IMR-90 (cell line): ENCODE data around the gene TPO. TPM values are rescaled to one million over a fixed set of nuclear protein-coding genes. Genes with fewer than 3 reads are reported as not detected.

Source experiments
- ATAC-seq: fragments of 200-7000 bp; cut with Tn5 transposase; 2 replicates; pipeline ENCODE4 v1.9.1; 2020; ENCODE audit warnings: low read depth, mild to moderate bottlenecking, moderate library complexity
- BruUV-seq: library from RNA; stranded (reverse); fragments of 400-500 nt; replicated peaks from 2 replicates; lab custom pipeline; 2021; lab: Mats Ljungman, UMichigan
- CTCF ChIA-PET: fragments of 300-600 bp; formaldehyde crosslinking; extraction: SDS; loops from one replicate; lab custom pipeline; 2021; ENCODE audit warnings: antibody characterized with exemption; lab: Yijun Ruan, JAX
- POLR2A ChIA-PET: fragments of 300-600 bp; sonication (Branson Sonifier 250); formaldehyde crosslinking; loops from one replicate; lab custom pipeline; 2022; ENCODE audit warnings: antibody characterized with exemption; ENCODE audit not compliant: unreplicated experiment; lab: Charles Lee
- DNase-seq: peaks from one replicate; pipeline ENCODE4 v3.0.0; 2013
- H2AFZ ChIP-seq: replicated peaks from 2 replicates; pipeline ENCODE3; 2013; ENCODE audit warnings: low read length, mild to moderate bottlenecking; ENCODE audit not compliant: poor library complexity
- H2AK5ac ChIP-seq: 2 replicates; pipeline ENCODE4 v1.6.1; 2013; ENCODE audit warnings: low read depth, low read length, inconsistent platforms
- H2AK9ac ChIP-seq: replicated peaks from 2 replicates; pipeline ENCODE3; 2013; ENCODE audit warnings: mild to moderate bottlenecking, low read depth, low read length, moderate library complexity; ENCODE audit not compliant: poor library complexity
- H2BK120ac ChIP-seq: 2 replicates; pipeline ENCODE4 v1.6.1; 2013; ENCODE audit warnings: low read depth, low read length, inconsistent platforms
- H2BK15ac ChIP-seq: 3 replicates; pipeline ENCODE4 v1.6.1; 2013; ENCODE audit warnings: low read depth, low read length, inconsistent platforms
- H2BK20ac ChIP-seq: 2 replicates; pipeline ENCODE4 v1.6.1; 2013; ENCODE audit warnings: low read depth, mild to moderate bottlenecking, inconsistent platforms, low read length, moderate library complexity
- H2BK5ac ChIP-seq: 2 replicates; pipeline ENCODE4 v1.6.1; 2013; ENCODE audit warnings: mild to moderate bottlenecking, low read depth, low read length, inconsistent platforms; ENCODE audit not compliant: poor library complexity, severe bottlenecking
- H3K14ac ChIP-seq: replicated peaks from 2 replicates; pipeline ENCODE4 v1.6.1; 2013; ENCODE audit warnings: low read depth, low read length, inconsistent platforms
- H3K18ac ChIP-seq: 2 replicates; pipeline ENCODE4 v1.6.1; 2013; ENCODE audit warnings: low read depth, low read length, control low read depth
- H3K23ac ChIP-seq: 2 replicates; pipeline ENCODE4 v1.6.1; 2013; ENCODE audit warnings: low read depth, low read length, inconsistent platforms
- H3K27ac ChIP-seq: 2 replicates; pipeline ENCODE4 v1.5.1; 2013; ENCODE audit warnings: mild to moderate bottlenecking, control low read depth, low read length; ENCODE audit not compliant: insufficient read depth
- H3K27me3 ChIP-seq: 2 replicates; pipeline ENCODE4 v1.6.1; 2013; ENCODE audit warnings: low read length; ENCODE audit not compliant: control insufficient read depth, insufficient read depth
- H3K36me3 ChIP-seq: 2 replicates; pipeline ENCODE4 v1.6.1; 2013; ENCODE audit warnings: low read length, mixed read lengths; ENCODE audit not compliant: control insufficient read depth, insufficient read depth
- H3K4ac ChIP-seq: 2 replicates; pipeline ENCODE4 v1.6.1; 2013; ENCODE audit warnings: low read depth, low read length, inconsistent platforms
- H3K4me1 ChIP-seq: 2 replicates; pipeline ENCODE4 v1.6.1; 2013; ENCODE audit warnings: low read length, mixed read lengths; ENCODE audit not compliant: control insufficient read depth, insufficient read depth
- H3K4me2 ChIP-seq: 2 replicates; pipeline ENCODE4 v1.6.1; 2013; ENCODE audit warnings: low read depth, mild to moderate bottlenecking, control low read depth, low read length, moderate library complexity
- H3K4me3 ChIP-seq: 2 replicates; pipeline ENCODE4 v1.5.1; 2013; ENCODE audit warnings: low read depth, mild to moderate bottlenecking, control low read depth, low read length, moderate library complexity; ENCODE audit not compliant: insufficient read depth
- H3K56ac ChIP-seq: 2 replicates; pipeline ENCODE4 v1.6.1; 2013; ENCODE audit warnings: low read length, inconsistent platforms; ENCODE audit not compliant: insufficient read depth; ENCODE audit errors: extremely low read depth
- H3K79me1 ChIP-seq, 2 experiments: 2 replicates each; pipeline ENCODE4 v1.6.1; 2013; ENCODE audit warnings: low read length in 2 of 2, inconsistent platforms in 1 of 2, low read depth in 1 of 2
- H3K9ac ChIP-seq: 2 replicates; pipeline ENCODE4 v1.6.1; 2013; ENCODE audit warnings: low read depth, low read length, control low read depth
- H3K9me1 ChIP-seq: 2 replicates; pipeline ENCODE4 v1.6.1; 2013; ENCODE audit warnings: low read length, inconsistent platforms; ENCODE audit not compliant: insufficient read depth
- H3K9me3 ChIP-seq: 2 replicates; pipeline ENCODE4 v1.6.1; 2013; ENCODE audit warnings: low read length; ENCODE audit not compliant: control insufficient read depth, insufficient read depth
- H4K20me1 ChIP-seq: 2 replicates; pipeline ENCODE4 v1.6.1; 2013; ENCODE audit warnings: low read length, inconsistent platforms; ENCODE audit not compliant: insufficient read depth
- H4K5ac ChIP-seq: 2 replicates; pipeline ENCODE4 v1.6.1; 2013; ENCODE audit warnings: mild to moderate bottlenecking, low read depth, low read length, control low read depth
- H4K8ac ChIP-seq, 2 experiments: 2 replicates each; pipeline ENCODE4 v1.6.1; 2013; ENCODE audit warnings: low read depth in 2 of 2, low read length in 2 of 2, control low read depth in 1 of 2, inconsistent platforms in 1 of 2
- H4K91ac ChIP-seq: 2 replicates; pipeline ENCODE4 v1.6.1; 2013; ENCODE audit warnings: low read depth, low read length, inconsistent platforms; ENCODE audit not compliant: insufficient read depth
- CHD1 ChIP-seq: IDR thresholded peaks from 2 replicates; pipeline ENCODE4 v1.6.1; 2012; ENCODE audit warnings: low read depth, low read length, improper control_type of control experiment
- MAZ ChIP-seq: IDR thresholded peaks from 2 replicates; pipeline ENCODE4 v1.6.1; 2012; ENCODE audit warnings: low read depth, mild to moderate bottlenecking, low read length, improper control_type of control experiment, moderate library complexity, borderline replicate concordance
- RAD21 ChIP-seq: IDR thresholded peaks from 2 replicates; pipeline ENCODE4 v1.6.1; 2012; ENCODE audit warnings: low read length, improper control_type of control experiment
- RCOR1 ChIP-seq: IDR thresholded peaks from 2 replicates; pipeline ENCODE4 v1.6.1; 2012; ENCODE audit warnings: mild to moderate bottlenecking, low read length, improper control_type of control experiment; ENCODE audit not compliant: insufficient replicate concordance
- WGBS, 2 experiments: methylation state at CpG; one replicate each; pipeline versions ENCODE4 v1.1.5 to v1.1.7; 2013; ENCODE audit warnings: missing lambda C conversion rate in 2 of 2; ENCODE audit not compliant: insufficient read length in 1 of 2; ENCODE audit errors: extremely low coverage in 2 of 2; 5-methylcytosine and 5-hydroxymethylcytosine counted together
- dilution Hi-C: fragments of 300-500 bp; cut with HindIII; formaldehyde crosslinking; loops from one replicate; pipeline ENCODE4 v1.14.3; 2018; ENCODE audit warnings: low sequenced_read_pairs; ENCODE audit not compliant: unreplicated experiment
- in situ Hi-C: fragments of 300-500 bp; cut with MboI; formaldehyde crosslinking; loops from 3 replicates; pipeline ENCODE4 v1.14.3; 2019; ENCODE audit warnings: low sequenced_read_pairs, inconsistent platforms, mixed read lengths
- intact Hi-C: fragments of 100-400 bp; cut with micrococcal nuclease; formaldehyde crosslinking; loops from 2 replicates; pipeline ENCODE4 v1.10.0; 2022
- polyA plus RNA-seq, 3 experiments: library from polyadenylated mRNA; depleted of rRNA; stranded (reverse); fragments of >200 nt; gene quantifications; 2 replicates each; pipeline ENCODE4 v1.2.3, GENCODE V29; 2012; ENCODE audit warnings: low replicate concordance in 1 of 3
- total RNA-seq: library from RNA; depleted of rRNA; stranded (reverse); fragments of >200 nt; gene quantifications from 2 replicates; pipeline ENCODE4 v1.2.3, GENCODE V29; 2012
- TF ChIP-seq, protein P1 (sequence below): conservative IDR thresholded peaks from 2 replicates; pipeline ENCODE4 v1.5.1; 2012; ENCODE audit warnings: mild to moderate bottlenecking, low read depth, low read length, improper control_type of control experiment

The TPO gene
- total and polyA plus RNA-seq, 2 of the 4 experiments (the other 2 are of a cell fraction): not detected

DNA sequence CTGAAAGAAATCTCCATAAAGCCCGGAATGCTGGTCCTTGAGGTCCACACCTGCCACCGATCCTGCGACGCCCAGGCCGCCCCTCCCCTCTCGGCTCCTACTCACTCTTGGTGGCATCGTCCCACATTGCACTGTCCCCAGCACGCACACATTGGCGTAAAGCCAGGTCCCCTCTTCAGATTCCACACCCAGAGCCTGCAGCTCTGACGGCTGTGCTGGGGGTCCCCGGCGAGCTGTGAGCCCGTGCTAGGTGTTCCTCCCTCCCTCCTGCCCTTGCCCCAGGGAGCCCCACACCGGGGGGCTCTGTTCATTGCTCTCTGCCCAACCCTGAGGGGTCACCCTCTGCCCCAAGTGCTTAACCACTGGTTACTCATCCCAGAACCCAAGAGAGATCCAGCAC, 8.5 kb downstream of the TPO start:
- intact Hi-C loops: no loop called here
- H3K27ac ChIP-seq: no peak overlapping the region
- H3K4me2 ChIP-seq: no peak overlapping the region
- POLR2A ChIA-PET: no interaction called here
- H3K36me3 ChIP-seq: no peaks in the 10 kb centered on the region
- H3K18ac ChIP-seq: no peak overlapping the region
- no TSS peak for BruUV-seq
- H2BK20ac ChIP-seq: no peak overlapping the region
- H3K23ac ChIP-seq: no peak overlapping the region
- H4K8ac ChIP-seq: no peak overlapping the region
- dilution Hi-C loops: no loop called here
- H3K9me3 ChIP-seq: peaks cover 29% of the 10 kb centered on the region
- CTCF ChIA-PET: no interaction called here
- H3K9ac ChIP-seq: no peak overlapping the region
- no peaks in the 10 kb centered on the region for H3K27me3 ChIP-seq
- no peak overlapping the region for H2AFZ ChIP-seq
- no peak overlapping the region for H2AK5ac ChIP-seq
- in situ Hi-C loops: no loop called here
- no peak overlapping the region for H2BK5ac ChIP-seq
- H3K9me1 ChIP-seq: no peaks in the 10 kb centered on the region
- ATAC-seq (no peak), DNase-seq (no peak)
- no peak overlapping the region for H4K5ac ChIP-seq
- TF ChIP-seq RCOR1: no peak
- no peak for TF ChIP-seq RAD21
- TF ChIP-seq CHD1: no peak
- TF ChIP-seq, protein P1, sequence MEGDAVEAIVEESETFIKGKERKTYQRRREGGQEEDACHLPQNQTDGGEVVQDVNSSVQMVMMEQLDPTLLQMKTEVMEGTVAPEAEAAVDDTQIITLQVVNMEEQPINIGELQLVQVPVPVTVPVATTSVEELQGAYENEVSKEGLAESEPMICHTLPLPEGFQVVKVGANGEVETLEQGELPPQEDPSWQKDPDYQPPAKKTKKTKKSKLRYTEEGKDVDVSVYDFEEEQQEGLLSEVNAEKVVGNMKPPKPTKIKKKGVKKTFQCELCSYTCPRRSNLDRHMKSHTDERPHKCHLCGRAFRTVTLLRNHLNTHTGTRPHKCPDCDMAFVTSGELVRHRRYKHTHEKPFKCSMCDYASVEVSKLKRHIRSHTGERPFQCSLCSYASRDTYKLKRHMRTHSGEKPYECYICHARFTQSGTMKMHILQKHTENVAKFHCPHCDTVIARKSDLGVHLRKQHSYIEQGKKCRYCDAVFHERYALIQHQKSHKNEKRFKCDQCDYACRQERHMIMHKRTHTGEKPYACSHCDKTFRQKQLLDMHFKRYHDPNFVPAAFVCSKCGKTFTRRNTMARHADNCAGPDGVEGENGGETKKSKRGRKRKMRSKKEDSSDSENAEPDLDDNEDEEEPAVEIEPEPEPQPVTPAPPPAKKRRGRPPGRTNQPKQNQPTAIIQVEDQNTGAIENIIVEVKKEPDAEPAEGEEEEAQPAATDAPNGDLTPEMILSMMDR: no peak
- TF ChIP-seq MAZ: no peak
- no peak overlapping the region for H2BK15ac ChIP-seq
- H2AK9ac ChIP-seq: no peak overlapping the region
- no peak overlapping the region for H4K91ac ChIP-seq
- no peaks in the 10 kb centered on the region for H4K20me1 ChIP-seq
- WGBS, 2 experiments: 76% methylated on average over 9 of the region's 14 CpGs; no CpG with 5 or more reads in 1 of the 2 experiments
- no peak overlapping the region for H3K4ac ChIP-seq
- no peaks in the 10 kb centered on the region for H3K4me1 ChIP-seq
- no peak overlapping the region for H2BK120ac ChIP-seq
- H3K14ac ChIP-seq: no peak overlapping the region
- H3K79me1 ChIP-seq: no peaks in the 10 kb centered on the region
- H3K56ac ChIP-seq: no peak overlapping the region
- H3K4me3 ChIP-seq: no peak overlapping the region
